Upper lobe of left lung (tissue), 4 donors: Measurements from ENCODE around the gene RND1.

Experiments
- CTCF ChIP-seq, 6 experiments: fragments of 450-650 bp in 4 of 6; fragments of 200-600 bp in 2 of 6; sonication (generic) in 2 of 6; IDR thresholded peaks; one replicate each; pipeline ENCODE4 v1.5.1; 2016 to 2019; ENCODE audit warnings: antibody characterized with exemption in 6 of 6
- POLR2A ChIP-seq, 4 donors: fragments of 450-650 bp; IDR thresholded peaks; one replicate each; pipeline ENCODE4 v1.5.1; 2016 to 2017; ENCODE audit warnings: antibody characterized with exemption in 4 of 4, mild to moderate bottlenecking in 2 of 4
- POLR2AphosphoS5 ChIP-seq, 2 donors: sonication (generic); formaldehyde crosslinking; IDR thresholded peaks; one replicate each; pipeline ENCODE4 v1.5.1; 2017; ENCODE audit warnings: antibody characterized with exemption in 2 of 2

GRCh38 chr12:48832321-48833060 lies 33.2 kb downstream of the RND1 start:
- no peak for TF ChIP-seq CTCF (IDR thresholded peaks at IDR 0.05)
- no peak for TF ChIP-seq POLR2A (IDR thresholded peaks at IDR 0.05)
- TF ChIP-seq POLR2AphosphoS5 (IDR thresholded peaks at IDR 0.05): no peak
